Measurements from ENCODE around the gene TANGO2. TPM values are rescaled to one million over a fixed set of nuclear protein-coding genes. Genes with fewer than 3 reads are reported as not detected.

The TANGO2 gene
- polyA plus RNA-seq, 1 donor from 2014 or later, result 12.7 TPM

DNA sequence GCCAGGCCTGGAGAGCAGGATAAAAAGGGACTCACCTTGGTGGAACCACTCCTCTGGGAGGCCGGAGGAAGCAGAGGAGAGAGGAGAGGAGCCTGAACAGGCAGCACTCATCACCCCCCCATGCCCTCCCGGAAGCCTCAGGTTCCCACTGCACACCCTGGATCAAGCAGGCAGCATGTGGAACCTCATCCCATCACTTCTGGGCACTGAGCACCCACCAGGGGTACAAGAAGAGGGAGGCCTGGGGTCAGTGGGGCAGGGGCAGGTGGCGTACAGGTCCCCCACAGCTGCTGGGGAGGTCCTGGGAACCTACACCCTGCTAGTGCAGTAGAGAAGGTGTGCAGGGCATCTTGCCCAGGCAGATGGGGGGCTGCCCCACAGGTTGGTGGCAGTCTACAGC lies 44.2 kb upstream of the TANGO2 start:
- Histone ChIP-seq H3K36me3 (ENCODE audit: insufficient read depth, low read length) (no peaks in the 10 kb centered on the region), H3K27ac (ENCODE audit: low read length) (no peak overlapping the region), H3K79me2 (replicated peaks; ENCODE audit: insufficient read depth, low read length) (no peaks in the 10 kb centered on the region), H2AFZ (ENCODE audit: low read depth, low read length) (no peak overlapping the region), H3K9ac (ENCODE audit: low read length) (no peak overlapping the region), H3K4me2 (ENCODE audit: low read length) (no peak overlapping the region), H3K4me3 (ENCODE audit: low read length) (no peak overlapping the region), H3K27me3 (ENCODE audit: insufficient read depth, low read depth, low read length) (no peaks in the 10 kb centered on the region), H3K9me2 (ENCODE audit: insufficient read depth, low read length) (no peaks in the 10 kb centered on the region), H4K20me1 (ENCODE audit: insufficient read depth) (no peaks in the 10 kb centered on the region), H3K9me3 (ENCODE audit: low read length) (no peaks in the 10 kb centered on the region), H3F3A (ENCODE audit: insufficient read depth, low read length, poor library complexity, severe bottlenecking) (no peaks in the 10 kb centered on the region)
- TF ChIP-seq, protein P1, sequence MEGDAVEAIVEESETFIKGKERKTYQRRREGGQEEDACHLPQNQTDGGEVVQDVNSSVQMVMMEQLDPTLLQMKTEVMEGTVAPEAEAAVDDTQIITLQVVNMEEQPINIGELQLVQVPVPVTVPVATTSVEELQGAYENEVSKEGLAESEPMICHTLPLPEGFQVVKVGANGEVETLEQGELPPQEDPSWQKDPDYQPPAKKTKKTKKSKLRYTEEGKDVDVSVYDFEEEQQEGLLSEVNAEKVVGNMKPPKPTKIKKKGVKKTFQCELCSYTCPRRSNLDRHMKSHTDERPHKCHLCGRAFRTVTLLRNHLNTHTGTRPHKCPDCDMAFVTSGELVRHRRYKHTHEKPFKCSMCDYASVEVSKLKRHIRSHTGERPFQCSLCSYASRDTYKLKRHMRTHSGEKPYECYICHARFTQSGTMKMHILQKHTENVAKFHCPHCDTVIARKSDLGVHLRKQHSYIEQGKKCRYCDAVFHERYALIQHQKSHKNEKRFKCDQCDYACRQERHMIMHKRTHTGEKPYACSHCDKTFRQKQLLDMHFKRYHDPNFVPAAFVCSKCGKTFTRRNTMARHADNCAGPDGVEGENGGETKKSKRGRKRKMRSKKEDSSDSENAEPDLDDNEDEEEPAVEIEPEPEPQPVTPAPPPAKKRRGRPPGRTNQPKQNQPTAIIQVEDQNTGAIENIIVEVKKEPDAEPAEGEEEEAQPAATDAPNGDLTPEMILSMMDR (IDR thresholded peaks at IDR 0.05; ENCODE audit: poor library complexity, severe bottlenecking), result no peak
- no peak for TF ChIP-seq EP300 (conservative IDR thresholded peaks at IDR 0.05; ENCODE audit: poor library complexity, severe bottlenecking)

DNA sequence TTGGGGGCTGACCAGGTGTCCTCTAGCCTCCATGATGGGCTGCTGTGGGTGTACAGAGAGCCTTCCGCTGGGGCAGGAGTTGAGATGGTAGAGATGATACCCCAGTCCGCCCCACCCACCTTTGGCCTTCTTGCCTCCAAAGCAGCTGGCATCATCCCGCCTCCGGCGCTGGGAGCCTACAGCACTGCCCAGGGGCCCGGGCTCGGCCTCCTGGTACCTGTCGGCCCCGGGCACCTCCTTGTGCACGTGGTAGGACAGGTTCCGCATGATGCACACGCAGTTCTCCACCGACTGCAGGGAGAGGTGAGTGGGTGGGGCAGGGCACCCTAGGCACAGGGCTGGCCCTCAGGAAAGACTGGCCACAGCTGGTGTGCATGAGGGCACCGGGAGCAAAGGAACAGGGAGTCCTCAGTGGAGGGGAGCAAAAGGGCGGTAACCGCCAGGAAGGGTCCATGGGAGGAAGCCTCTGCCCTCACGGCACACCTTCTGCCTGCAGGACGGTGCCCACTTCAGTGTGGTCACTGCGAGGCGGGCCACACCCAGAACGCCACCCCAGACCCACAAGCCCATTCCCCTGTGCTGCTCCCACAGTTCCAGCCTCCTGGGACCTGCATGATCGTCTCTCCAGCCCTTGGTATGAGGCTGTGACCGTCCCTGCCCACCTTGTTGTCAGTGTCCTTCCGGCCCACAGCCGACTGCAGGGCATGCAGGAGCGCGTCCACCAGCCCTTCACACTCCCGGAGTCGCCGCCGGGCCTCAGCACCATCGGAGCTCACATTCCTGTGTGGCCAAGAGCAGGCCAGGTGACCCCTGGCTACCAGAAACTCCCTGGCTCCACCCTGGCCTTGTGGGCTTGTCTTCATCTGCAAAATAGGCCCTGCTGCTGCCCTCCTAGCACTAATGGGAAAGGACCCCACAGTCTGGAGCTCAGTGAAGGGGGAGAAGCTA lies 43.3 kb upstream of the TANGO2 start:
- H3K27ac ChIP-seq (ENCODE audit: low read length), result no peak overlapping the region
- no peaks in the 10 kb centered on the region for H3K36me3 ChIP-seq (ENCODE audit: insufficient read depth, low read length)
- TF ChIP-seq, protein P1 (IDR thresholded peaks at IDR 0.05; ENCODE audit: poor library complexity, severe bottlenecking), result no peak
- TF ChIP-seq RAD21 (conservative IDR thresholded peaks at IDR 0.05), result no peak
- no peak for TF ChIP-seq EP300 (conservative IDR thresholded peaks at IDR 0.05; ENCODE audit: poor library complexity, severe bottlenecking)
- TF ChIP-seq TAF1 (IDR thresholded peaks at IDR 0.05; ENCODE audit: low read depth), result no peak
- no peak for TF ChIP-seq EZH2 (IDR thresholded peaks at IDR 0.05; ENCODE audit: borderline replicate concordance, insufficient read depth, low read length, poor library complexity, severe bottlenecking)
- no peak for TF ChIP-seq SMC3 (conservative IDR thresholded peaks at IDR 0.05; ENCODE audit: poor library complexity)
- TF ChIP-seq, protein P2, sequence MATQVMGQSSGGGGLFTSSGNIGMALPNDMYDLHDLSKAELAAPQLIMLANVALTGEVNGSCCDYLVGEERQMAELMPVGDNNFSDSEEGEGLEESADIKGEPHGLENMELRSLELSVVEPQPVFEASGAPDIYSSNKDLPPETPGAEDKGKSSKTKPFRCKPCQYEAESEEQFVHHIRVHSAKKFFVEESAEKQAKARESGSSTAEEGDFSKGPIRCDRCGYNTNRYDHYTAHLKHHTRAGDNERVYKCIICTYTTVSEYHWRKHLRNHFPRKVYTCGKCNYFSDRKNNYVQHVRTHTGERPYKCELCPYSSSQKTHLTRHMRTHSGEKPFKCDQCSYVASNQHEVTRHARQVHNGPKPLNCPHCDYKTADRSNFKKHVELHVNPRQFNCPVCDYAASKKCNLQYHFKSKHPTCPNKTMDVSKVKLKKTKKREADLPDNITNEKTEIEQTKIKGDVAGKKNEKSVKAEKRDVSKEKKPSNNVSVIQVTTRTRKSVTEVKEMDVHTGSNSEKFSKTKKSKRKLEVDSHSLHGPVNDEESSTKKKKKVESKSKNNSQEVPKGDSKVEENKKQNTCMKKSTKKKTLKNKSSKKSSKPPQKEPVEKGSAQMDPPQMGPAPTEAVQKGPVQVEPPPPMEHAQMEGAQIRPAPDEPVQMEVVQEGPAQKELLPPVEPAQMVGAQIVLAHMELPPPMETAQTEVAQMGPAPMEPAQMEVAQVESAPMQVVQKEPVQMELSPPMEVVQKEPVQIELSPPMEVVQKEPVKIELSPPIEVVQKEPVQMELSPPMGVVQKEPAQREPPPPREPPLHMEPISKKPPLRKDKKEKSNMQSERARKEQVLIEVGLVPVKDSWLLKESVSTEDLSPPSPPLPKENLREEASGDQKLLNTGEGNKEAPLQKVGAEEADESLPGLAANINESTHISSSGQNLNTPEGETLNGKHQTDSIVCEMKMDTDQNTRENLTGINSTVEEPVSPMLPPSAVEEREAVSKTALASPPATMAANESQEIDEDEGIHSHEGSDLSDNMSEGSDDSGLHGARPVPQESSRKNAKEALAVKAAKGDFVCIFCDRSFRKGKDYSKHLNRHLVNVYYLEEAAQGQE (IDR thresholded peaks at IDR 0.05; ENCODE audit: borderline replicate concordance), result no peak
- no peak for TF ChIP-seq POLR2AphosphoS5 (IDR thresholded peaks at IDR 0.05)
- TF ChIP-seq MXI1 (conservative IDR thresholded peaks at IDR 0.05; ENCODE audit: poor library complexity, severe bottlenecking), result no peak

More for the DNA sequence above, 43.3 kb upstream of the TANGO2 start:
- Histone ChIP-seq H3K9ac (ENCODE audit: low read length) (no peak overlapping the region), H2AFZ (ENCODE audit: low read depth, low read length) (no peak overlapping the region), H3K4me3 (ENCODE audit: low read length) (no peak overlapping the region), H3F3A (ENCODE audit: insufficient read depth, low read length, poor library complexity, severe bottlenecking) (no peaks in the 10 kb centered on the region), H3K9me2 (ENCODE audit: insufficient read depth, low read length) (no peaks in the 10 kb centered on the region), H3K4me2 (ENCODE audit: low read length) (no peak overlapping the region), H3K9me3 (ENCODE audit: low read length) (no peaks in the 10 kb centered on the region), H4K20me1 (ENCODE audit: insufficient read depth) (no peaks in the 10 kb centered on the region), H3K79me2 (replicated peaks; ENCODE audit: insufficient read depth, low read length) (no peaks in the 10 kb centered on the region), H3K27me3 (ENCODE audit: insufficient read depth, low read depth, low read length) (no peaks in the 10 kb centered on the region)

Data from neural cell (in vitro differentiated cells).